Activated gamma-delta T cell treated with Interleukin-2 at 50 U/mL for 16 hours (primary cell): ENCODE data around the gene NKAP.
"Not testable (repeated sequence)": the region's sequence is repeated elsewhere in the genome, so short reads cannot be mapped to it uniquely, and the experiment has no call there.

Experiments
- DNase-seq: peaks from one replicate; pipeline ENCODE4 v3.0.0-alpha.2; 2020

NKAP gene

GRCh38 chrX:119935215-119935874 is 8.2 kb downstream of the NKAP start:
- no peak for DNase-seq

- not testable (repeated sequence) for DNase-seq
These were observed 21.2 kb downstream of the NKAP start for GRCh38 chrX:119922391-119922790.

DNA sequence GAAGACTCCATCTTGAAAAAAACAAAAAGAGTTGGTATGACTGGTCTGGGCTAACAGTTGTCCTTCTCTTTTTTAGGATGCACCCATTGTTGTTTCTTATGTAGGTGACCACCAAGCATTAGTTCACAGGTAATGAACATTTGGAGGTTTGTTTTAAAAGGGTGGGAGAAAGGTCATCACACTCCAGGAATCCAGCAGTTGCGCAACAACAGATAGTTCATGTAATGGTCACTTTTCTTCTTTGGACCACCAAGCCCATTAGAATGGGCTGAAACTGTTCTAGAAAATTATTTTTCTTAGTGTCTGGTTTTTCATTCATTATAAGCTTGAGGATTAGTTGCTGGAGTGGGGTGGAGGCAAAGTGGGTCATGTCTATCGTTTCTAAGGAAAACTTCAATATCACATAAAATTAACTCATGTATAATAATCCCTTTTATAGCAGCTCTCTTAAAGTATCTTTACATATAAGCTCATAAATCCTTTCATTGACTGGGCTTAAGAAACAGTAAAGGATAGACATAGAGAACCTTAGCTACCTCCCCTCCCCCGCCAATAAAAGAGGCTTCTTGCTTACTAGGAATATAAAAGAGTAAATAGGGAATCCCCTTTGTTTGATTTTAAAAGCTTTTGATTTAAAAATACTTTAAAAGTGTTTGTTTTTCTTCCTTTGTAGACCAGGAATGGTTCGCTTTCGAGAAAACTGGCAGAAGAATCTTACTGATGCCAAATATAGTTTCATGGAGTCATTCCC is 23.5 kb downstream of the NKAP start:
- no peak for DNase-seq

DNA sequence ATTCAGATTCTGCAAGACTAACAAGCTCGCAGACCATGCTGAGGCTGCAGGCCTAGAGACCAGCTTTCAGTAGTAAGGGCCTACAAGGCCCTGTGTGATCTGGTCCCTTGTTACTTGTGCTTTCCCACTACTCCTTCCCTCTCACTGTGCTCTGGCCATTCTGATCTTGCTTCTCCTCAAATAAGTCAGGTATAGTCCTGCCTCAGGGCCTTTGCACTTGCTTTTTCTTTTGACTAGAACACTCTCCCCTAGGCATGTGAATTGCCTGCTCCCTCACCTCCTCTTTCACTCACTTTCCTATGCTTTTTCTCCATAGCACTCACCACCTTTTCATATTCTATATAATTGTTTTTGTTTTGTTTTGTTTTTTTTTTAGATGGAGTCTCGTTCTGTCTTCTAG is 25.7 kb downstream of the NKAP start:
- no peak for DNase-seq

GRCh38 chrX:119916310-119916709 is 27.2 kb downstream of the NKAP start:
- DNase-seq: no peak

DNA sequence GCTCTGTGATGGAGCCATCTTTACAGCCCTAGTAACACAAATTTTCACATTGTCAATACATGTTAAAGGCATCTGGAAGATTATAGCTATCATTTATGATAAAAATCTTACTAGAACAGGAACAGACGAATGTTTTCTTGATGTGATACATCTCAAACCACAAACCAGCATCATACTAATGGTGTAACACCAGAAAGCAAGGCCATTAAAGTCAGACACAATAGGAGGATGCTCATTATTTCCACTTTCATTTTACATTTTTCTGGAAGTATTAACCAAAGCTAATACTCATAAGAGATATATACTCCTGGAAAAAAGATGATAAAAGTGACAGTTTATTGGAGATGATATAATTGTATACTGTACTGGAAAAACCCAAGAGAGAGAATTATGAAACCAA is 42.6 kb downstream of the NKAP start:
- DNase-seq: no peak

DNA sequence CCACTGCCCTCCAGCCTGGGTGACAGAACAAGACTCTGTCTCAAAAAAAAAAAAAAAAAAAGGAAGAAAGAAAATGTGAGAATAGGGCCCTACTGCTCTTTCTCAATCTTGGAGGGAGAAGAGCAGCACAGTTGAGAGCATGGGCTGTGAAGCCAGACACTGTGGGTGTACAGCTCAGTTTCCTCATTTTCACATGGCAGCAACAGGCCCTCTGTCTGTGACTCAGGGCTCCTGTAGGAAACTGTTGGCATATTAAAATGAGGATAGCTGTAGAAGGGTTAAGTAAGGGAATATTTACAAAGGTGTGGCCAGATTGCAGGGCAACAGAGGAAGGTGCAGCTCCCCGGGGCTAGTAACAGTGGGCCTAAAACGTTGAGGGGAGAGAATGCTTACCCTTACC is 44.4 kb downstream of the NKAP start:
- no peak for DNase-seq

DNA sequence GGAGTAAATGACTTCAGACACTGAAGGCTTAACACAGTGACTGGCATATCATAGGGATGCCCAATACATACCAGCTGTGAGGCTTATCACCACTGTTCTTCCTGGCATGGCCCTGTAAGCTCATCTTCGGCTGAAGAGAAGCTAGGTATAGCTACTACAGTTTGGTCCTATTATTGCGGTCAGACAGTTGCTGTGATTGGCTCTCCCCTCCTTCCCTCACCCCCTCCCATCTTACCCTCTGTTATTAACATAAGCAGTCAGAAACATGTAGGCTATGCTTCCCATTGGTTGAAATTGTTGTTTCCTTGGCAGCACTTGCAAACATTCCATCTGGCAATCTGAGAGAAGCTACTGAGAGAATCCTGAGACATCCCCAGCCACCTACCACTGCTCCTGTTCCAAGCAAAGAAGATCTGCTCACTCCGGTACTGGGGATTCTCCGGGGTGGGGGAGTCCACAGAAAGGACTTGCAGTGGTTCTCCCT is 47.7 kb downstream of the NKAP start, which contains the start of gene AKAP14:
Gene AKAP14 (plus strand): TSS at position 51 of the 484 bp plus-strand sequence. CDS start 7,331 bp downstream, outside the sequence.
- DNase-seq: no peak

- DNase-seq: not testable (repeated sequence)
These were observed 51.4 kb downstream of the NKAP start for GRCh38 chrX:119891961-119892692.

DNA sequence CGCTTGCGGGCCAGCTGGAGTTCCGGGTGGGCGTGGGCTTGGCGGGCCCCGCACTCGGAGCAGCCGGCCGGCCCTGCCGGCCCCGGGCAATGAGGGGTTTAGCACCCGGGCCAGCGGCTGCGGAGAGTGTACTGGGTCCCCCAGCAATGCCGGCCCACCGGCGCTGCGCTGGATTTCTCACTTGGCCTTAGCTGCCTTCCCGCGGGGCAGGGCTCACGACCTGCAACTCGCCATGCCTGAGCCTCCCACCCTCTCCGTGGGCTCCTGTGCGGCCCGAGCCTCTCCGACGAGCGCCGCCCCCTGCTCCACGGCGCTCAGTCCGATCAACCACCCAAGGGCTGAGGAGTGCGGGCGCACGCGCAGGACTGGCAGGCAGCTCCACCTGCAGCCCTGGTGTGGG is 52.9 kb downstream of the NKAP start:
- not testable (repeated sequence) for DNase-seq

- peak; percentile 34 for DNase-seq
These were observed 55.7 kb downstream of the NKAP start for GRCh38 chrX:119887721-119888425.

- no peak for DNase-seq
These were observed 57.8 kb downstream of the NKAP start for GRCh38 chrX:119885554-119886428.

DNA sequence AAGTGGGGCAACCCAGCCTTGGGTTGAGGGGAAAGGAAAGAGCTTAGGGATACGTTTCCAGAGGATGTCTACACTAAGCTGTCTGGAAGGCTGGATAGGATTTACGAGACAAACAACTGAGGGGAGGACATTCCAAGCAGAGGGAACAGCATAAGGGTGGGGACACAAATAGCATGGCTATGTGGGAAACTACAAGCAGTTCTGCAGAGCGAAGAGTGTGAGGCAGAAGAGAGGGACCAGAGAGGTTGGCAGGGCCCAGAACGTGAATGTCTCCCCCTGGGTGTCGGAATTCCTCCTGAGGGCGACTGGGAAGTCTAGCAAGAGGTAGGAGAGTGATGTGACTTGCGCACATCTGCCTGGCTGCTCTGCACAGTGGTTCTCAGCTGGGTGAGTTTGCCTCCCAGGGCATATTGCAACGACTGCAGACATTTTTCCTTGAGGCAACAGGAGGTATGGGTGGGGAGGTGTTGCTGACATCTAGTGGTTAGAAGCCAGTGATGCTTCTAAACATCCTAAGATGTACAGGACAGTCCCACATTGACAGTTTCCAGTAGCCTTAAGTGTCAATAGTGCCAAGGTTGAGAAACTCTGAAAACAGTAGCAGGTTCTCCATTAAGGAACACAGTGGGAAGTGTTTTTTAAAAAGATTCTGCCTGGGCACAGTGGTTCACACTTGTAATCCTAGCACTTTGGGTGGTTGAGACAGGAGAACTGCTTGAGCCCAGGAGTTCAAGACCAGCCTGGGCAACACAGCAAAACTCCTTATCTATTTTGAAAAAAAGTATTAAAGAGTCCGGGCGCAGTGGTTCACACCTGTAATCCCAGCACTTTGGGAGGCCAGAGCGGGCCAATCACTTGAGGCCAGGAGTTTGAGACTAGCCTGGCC is 62.8 kb downstream of the NKAP start:
- DNase-seq: no peak

GRCh38 chrX:119880076-119880475 is 63.5 kb downstream of the NKAP start:
- DNase-seq: no peak

DNA sequence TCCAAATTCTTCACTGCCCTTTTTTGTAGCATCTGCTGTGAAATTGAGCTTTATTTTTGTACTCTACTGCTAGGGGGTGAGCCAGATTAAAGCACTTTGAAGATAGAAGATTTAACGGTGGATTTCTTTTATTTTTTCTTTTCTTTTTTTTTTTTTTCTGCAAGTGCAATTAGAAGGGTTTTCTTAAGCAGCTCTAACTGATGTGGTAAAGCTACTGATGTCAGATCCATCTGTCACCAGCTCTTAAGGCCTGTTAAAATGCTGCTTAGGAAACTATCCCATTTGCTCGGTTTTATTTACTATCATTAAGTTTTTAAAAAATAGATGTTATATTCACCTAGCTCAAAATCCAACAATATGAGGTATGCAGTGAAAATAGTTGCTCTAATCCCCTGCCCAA is 64.8 kb downstream of the NKAP start:
- no peak for DNase-seq

DNA sequence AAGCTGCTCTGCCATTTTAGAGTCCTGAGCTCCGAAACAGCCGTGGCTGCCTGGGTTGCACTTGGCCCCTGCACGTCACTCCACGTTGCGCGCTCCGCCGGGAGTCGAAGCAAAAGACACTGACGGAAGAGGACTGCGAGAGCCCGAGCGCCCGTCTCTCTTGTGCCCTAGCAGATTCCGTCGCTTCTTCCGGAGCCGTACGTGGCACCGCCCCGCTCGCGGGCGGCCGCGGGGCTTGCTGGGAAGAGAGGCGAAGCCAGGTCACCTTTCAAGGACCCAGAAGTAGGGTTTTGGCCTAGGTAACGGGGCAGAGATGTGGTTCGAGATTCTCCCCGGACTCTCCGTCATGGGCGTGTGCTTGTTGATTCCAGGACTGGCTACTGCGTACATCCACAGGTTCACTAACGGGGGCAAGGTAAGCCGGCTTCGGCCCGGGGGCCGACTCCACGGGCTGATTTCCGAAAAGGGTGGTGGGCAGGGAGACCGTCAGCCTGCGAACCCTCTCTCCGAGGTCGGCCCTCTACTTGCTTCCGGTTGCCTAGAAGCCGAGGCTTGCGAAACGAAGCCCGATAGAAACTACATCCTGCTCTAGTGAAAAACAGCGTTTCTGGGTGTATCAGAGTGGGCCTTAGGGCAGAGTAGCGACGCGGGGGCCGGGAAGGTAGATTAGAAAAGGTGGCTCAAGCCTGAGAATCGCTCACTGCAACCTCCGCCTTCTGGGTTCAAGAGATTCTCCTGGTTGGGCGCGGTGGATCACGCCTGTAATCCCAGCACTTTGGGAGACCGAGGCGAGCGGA is 71.8 kb downstream of the NKAP start, which contains the start of the genes NDUFA1 and RNF113A:
Gene NDUFA1 (plus strand): TSS at position 234 of the 797 bp plus-strand sequence. CDS start 80 bp downstream, at position 314.
Gene RNF113A (minus strand): TSS at position 135 of the 797 bp plus-strand sequence. CDS start 120 bp downstream, at position 15.
- peak; percentile 76 for DNase-seq

GRCh38 chrX:119871245-119871598 is 72.3 kb downstream of the NKAP start:
- DNase-seq: no peak
